Hematopoietic multipotent progenitor cell treated with erythropoietin and hydrocortisone succinate and interleukin-3 and kit ligand, for 4 days (in vitro differentiated cells): ENCODE data around the gene DYRK1A.

Experiments used
- DNase-seq: peaks from one replicate; pipeline ENCODE4 v3.0.0-alpha.2; 2015

The DYRK1A gene

GRCh38 chr21:37365517-37366481 lies 774 bp upstream of the DYRK1A start:
- no peak for DNase-seq

DNA sequence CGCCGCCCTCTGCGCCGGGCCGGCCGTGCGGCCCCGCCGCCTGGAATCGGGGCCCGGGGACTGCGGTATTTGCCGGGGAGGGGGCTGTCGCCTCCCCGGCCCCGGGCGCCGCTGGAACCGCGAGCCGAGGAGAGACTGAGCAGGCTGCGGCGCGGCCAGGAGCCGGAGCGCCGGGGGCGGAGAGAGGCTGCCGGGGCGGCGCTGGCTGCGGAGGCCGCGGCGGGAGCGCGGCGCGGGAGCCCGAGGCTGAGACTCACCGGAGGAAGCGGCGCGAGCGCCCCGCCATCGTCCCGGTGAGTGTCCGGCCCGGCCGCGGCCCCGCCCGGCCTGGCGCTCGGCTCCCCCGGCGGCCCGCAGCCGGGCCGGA lies 746 bp downstream of the DYRK1A start:
- DNase-seq = no peak

- DNase-seq = peak; percentile 76
Observed at GRCh38 chr21:37367703-37368540, 1.3 kb downstream of the DYRK1A start.

DNA sequence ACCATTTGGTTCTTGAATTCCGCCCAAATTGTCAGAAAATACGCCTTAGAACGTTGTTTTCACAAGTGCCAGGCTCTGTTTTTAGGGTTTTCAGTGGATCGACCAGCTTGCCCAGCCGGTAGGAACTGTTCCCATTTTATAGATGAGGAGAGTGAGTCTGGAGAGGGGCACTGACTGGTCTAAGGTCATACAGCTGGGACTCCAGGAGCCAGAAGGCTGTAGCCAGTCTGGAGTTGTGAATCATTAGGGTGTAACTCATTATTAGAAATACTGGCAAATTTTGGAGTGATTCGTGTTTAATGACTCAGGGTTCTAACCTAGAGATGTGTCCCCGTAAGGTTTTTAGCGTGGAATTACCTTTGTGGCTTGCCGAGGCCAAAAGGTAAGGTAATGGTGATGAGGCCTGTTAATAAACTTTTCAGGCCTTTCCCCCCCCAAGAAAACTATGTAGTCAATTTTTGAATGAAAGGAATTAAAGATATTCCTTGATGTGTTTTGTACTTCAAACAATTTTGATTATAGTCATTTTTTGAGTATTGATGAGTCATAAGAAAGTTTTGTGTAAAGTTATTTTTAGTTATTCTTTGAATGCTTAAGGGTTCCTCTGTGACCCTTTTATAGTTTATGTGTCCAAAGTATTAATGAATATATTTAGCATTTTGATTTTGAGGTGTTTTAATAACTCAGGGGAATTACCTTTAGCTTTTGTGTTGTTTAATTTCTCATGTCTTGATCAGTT lies 2.1 kb downstream of the DYRK1A start:
- peak; percentile 53 for DNase-seq

DNA sequence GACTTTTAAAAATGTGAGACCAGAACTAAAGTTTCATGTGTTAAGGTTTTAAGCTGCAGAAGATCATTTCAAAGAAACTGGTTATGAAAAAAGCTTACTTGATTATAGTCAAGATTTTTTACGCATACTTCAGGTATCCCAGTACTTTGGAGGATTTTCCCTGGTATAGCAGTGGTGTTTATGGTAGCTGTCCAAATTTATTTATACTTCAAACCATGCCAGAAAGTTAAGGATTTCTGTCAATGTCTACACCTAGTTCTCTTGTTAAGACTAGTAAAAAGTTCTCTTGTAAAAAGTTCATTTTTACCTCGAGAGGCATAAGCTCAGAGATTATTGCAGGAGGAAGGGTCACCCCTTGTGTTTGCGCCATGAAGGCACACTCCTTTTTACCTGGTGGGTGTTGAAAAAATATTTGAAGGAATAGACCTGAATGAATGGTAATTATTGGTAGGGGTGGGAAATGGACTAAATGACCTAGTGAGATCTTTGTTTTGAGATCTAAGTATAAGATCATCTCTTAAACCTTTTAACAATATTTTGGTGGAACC lies 2.8 kb downstream of the DYRK1A start:
- DNase-seq = no peak

- DNase-seq = peak; percentile 90
Observed at GRCh38 chr21:37370152-37371040, 3.8 kb downstream of the DYRK1A start.

- no peak for DNase-seq
Observed at GRCh38 chr21:37371041-37371397, 4.4 kb downstream of the DYRK1A start.

DNA sequence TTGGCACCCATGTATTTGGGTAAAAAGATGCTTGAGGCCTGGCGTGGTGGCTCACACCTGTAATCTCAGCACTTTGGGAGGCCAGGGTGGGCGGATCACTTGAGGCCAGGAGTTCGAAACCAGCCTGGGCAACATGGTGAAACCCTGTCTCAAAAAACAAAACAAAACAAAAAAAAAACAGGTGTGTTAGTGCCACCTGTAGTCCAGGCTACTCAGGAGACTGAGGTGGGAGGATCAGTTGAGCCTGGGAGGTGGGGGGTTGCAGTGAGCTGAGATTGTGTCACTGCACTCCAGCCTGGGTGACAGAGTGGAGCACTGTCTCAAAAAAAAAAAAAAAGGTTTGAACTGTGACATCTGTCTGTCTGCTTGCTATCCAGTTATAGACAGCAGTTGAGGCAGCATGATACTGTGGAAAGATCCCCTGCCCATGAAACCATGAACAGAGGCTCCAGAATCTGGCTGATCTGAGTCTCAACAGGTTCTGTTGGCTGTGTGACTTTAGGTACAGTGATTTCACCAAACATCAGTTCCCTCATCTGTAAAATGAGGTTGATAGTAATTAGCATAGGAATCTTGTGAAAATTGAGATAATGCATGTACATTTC lies 5.7 kb downstream of the DYRK1A start:
- no peak for DNase-seq

DNA sequence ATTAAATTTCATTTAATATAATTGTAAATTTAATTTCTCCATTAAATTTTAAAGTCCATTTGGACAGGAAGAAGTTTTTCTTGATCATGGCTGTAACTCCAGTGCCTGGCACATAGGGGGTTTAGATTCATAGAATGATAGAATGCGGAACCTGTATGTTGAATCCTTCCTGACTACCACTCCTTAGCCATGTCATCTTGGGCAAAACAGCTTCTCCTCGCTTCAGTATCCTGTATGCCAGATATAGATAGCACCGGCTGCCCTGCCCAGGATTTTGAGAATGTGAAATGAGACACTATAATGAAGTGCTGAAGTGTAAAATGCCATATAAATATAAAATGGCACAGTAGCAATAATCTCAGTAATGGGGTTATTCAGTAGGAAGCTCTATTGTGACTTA lies 6.4 kb downstream of the DYRK1A start:
- DNase-seq = peak; percentile 69

- DNase-seq = no peak
Observed at GRCh38 chr21:37373539-37373938, 7.0 kb downstream of the DYRK1A start.

DNA sequence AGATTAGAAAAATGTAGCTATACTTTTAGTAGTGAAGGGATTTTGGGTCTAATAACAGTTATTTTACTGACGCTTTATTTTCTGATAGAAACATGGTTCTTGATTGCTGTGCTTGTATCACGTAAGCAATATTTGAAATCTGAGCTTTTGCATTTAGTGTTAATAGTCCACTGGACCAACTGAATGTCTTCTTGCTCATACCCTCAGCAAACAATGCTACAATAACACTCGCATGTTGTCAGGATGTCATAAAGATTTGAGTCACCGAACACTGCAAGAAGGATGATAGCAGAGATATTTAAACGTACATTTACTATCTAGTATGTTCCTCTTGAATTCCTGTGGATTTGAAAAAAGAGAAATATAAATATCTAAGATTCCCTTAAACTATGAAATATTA lies 7.5 kb downstream of the DYRK1A start:
- no peak for DNase-seq

- no peak for DNase-seq
Observed at GRCh38 chr21:37375866-37376574, 9.4 kb downstream of the DYRK1A start.

DNA sequence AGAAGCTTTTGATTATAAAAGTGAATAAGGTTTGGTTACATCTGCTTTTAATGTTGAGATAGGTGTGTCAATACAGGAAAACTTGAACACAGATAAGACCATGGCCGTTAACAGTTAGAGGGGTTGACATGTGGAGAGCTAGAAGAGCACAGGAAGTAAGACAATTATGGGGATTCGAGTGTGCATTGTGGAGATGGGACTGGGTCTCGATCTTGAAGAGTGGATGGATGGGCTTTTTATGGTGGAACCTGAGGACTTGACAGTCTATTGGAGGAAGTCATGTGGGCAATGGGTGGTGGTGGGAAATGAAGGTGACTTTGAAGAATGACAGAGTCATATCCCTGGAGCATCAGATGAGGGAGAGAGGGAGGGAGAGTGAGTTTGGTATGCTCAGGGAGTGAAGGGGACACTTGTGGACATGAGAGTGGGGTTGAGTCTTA lies 12.1 kb downstream of the DYRK1A start:
- DNase-seq = peak; percentile 71

GRCh38 chr21:37380349-37381323 lies 14.1 kb downstream of the DYRK1A start:
- DNase-seq = no peak

DNA sequence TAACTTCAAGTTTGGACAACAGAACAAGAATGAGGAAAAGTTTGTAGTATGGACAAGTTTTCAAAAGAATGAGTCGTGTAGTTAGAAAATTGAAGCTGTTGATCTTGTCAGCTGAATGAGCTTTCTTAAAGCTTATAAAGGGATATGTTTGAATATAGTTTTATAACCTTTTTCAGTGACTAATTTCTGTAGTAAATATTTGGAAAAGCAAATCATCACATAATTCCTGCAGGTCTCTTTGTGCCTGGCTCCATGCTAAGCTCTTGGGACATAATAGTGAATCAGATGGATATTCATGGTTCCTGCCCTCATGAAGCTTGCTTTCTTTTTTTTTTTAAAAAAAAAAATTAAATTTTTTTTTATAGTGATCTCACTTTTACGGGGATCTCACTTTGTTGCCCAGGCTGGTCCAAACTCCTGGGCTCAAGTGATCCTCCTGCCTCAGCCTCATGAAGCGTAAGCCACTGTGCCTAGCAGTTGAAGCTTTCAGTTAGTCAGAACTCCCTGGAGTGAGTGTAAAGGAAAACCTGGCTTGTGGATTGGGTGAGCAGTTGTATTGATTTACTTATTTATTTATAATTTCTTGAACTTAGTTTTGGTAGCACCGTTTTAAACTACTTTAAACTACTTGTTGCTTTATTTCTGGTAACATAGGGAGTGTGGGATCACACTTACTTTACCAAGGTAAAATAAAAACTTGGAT lies 15.5 kb downstream of the DYRK1A start:
- DNase-seq = no peak

DNA sequence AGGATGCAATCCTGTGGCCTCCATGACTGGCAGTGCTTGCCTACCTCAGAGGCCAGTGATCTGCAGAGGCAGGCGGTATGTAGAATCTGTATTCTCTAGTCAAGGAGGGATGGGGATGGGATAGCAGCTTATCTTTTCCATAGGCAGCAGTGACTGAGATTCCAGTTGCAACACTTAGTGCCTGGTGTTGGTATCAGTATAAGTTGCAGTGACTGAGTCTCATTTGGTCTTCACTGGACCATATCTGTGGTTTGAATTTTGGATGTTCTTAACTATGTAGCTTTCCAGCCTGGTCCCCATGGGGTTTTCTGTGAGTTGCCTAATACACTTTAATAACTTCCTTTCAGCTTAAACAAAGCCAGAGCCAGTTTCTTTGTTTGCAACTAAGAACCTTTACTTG lies 16.5 kb downstream of the DYRK1A start:
- DNase-seq = no peak

GRCh38 chr21:37383784-37384311 lies 17.3 kb downstream of the DYRK1A start:
- DNase-seq = no peak

- DNase-seq = no peak
Observed at GRCh38 chr21:37384416-37384815, 17.8 kb downstream of the DYRK1A start.
